Gastroesophageal sphincter (tissue), 3 donors: ENCODE measurements around the gene FHAD1.

Experiments
- CTCF ChIP-seq, 4 experiments: fragments of 200-600 bp in 2 of 4; fragments of 450-650 bp in 2 of 4; sonication (generic) in 1 of 4; IDR thresholded peaks; one replicate each; pipeline ENCODE4 v1.5.1; 2017 to 2019; ENCODE audit warnings: antibody characterized with exemption in 4 of 4, mild to moderate bottlenecking in 2 of 4, moderate library complexity in 2 of 4
- POLR2AphosphoS5 ChIP-seq: sonication (generic); formaldehyde crosslinking; IDR thresholded peaks from one replicate; pipeline ENCODE4 v1.6.1; 2017; ENCODE audit warnings: antibody characterized with exemption

DNA sequence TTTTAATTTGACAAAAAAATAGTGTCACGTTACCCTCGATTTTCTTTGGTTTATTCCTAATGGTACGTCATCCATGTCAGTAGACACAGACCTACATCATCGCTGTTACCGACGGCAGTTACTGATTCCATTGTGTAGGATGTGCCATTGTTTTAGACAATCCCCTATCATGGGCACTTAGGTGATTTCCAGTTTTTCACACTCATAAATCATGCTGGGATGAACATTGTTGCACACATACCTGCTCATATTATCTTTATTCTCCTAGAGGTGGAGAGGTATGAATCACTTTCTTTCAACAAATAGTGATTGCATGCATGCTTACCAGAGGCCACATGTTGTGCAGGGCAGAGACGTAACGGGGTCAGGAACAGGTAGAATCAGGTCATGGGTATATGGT lies 83.0 kb downstream of the FHAD1 start:
- TF ChIP-seq CTCF (IDR thresholded peaks at IDR 0.05) (no peak), POLR2AphosphoS5 (no peak)
